ENCODE data around the gene TTF2.

DNA sequence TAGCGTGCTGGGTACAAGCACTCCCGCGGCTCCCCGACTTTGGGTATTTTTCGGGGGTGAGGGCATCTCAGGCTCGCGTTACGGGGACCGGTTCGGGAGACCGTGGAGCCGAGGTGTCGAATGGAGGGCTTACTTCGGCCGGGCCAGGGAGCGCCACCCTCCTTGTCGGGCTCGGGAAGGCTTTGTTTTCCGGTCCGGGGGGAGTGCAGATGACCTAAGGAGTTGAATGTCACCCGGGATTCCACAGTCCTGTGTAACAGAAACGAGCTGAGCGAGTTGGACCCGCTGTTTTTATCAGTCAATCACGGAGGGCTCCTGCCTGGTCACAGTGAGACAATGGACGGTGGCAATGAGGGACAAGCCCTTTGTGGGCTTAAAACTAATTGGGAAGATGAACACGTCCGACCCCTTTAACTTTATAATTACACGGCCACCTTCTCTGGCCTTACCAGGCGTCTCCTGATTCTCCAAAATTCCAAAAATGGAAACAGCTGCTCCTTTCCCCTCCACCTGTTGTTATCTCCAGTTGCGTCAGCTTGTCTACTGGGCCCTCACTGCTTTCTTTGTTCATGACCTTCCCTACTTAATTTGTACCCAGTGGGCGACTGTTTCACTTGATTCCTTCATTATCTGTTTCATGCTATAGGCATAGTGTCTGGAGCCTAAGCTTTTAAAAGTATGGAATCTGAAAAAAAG is 62.4 kb downstream of the TTF2 start:
- TF ChIP-seq, protein P1, sequence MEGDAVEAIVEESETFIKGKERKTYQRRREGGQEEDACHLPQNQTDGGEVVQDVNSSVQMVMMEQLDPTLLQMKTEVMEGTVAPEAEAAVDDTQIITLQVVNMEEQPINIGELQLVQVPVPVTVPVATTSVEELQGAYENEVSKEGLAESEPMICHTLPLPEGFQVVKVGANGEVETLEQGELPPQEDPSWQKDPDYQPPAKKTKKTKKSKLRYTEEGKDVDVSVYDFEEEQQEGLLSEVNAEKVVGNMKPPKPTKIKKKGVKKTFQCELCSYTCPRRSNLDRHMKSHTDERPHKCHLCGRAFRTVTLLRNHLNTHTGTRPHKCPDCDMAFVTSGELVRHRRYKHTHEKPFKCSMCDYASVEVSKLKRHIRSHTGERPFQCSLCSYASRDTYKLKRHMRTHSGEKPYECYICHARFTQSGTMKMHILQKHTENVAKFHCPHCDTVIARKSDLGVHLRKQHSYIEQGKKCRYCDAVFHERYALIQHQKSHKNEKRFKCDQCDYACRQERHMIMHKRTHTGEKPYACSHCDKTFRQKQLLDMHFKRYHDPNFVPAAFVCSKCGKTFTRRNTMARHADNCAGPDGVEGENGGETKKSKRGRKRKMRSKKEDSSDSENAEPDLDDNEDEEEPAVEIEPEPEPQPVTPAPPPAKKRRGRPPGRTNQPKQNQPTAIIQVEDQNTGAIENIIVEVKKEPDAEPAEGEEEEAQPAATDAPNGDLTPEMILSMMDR (IDR thresholded peaks at IDR 0.05) = no peak
- no peak for TF ChIP-seq MLX (CRISPR knock-in tag; IDR thresholded peaks at IDR 0.05)
- no peak for TF ChIP-seq ZNF263 (CRISPR knock-in tag; IDR thresholded peaks at IDR 0.05; ENCODE audit: low read depth)
- no peak for TF ChIP-seq RELA (CRISPR knock-in tag; IDR thresholded peaks at IDR 0.05; ENCODE audit: borderline replicate concordance)
- no peak for TF ChIP-seq GRHL2 (CRISPR knock-in tag; IDR thresholded peaks at IDR 0.05; ENCODE audit: insufficient replicate concordance, severe bottlenecking)
- no peak for TF ChIP-seq NFE2L1 (CRISPR knock-in tag; IDR thresholded peaks at IDR 0.05)
- no peak for TF ChIP-seq ZNF232 (CRISPR knock-in tag; IDR thresholded peaks at IDR 0.05)
